GM19395 (cell line): ENCODE results near the gene CDH6.
A peak's percentile ranks its signal among the peaks of the same experiment; 100 is the strongest.

ENCODE experiments used
- ATAC-seq: cut with Tn5 transposase; IDR thresholded peaks from one replicate; pipeline ENCODE4 v1.9.1; 2021; ENCODE audit warnings: mild to moderate bottlenecking, moderate library complexity; ENCODE audit not compliant: unreplicated experiment

CDH6 gene

GRCh38 chr5:31193591-31194467 lies at the start of gene CDH6:
TSS of gene CDH6 (plus strand) at chr5:31193686. CDS start at chr5:31267474, 73,788 bp downstream.
- no peak for ATAC-seq

GRCh38 chr5:31144364-31144763 lies 49.1 kb upstream of the CDH6 start:
- no peak for ATAC-seq

- no peak for ATAC-seq
Observed at GRCh38 chr5:31148959-31149475, 44.5 kb upstream of the CDH6 start.

- no peak for ATAC-seq
Observed at GRCh38 chr5:31153521-31153920, 40.0 kb upstream of the CDH6 start.

GRCh38 chr5:31156631-31157160 lies 36.8 kb upstream of the CDH6 start:
- no peak for ATAC-seq

GRCh38 chr5:31157720-31158119 lies 35.8 kb upstream of the CDH6 start:
- ATAC-seq: no peak

GRCh38 chr5:31158686-31159085 lies 34.8 kb upstream of the CDH6 start:
- ATAC-seq: no peak

- no peak for ATAC-seq
Observed at GRCh38 chr5:31161781-31162181, 31.7 kb upstream of the CDH6 start.

GRCh38 chr5:31165729-31166128 lies 27.8 kb upstream of the CDH6 start:
- ATAC-seq: no peak

- no peak for ATAC-seq
Observed at GRCh38 chr5:31169379-31169778, 24.1 kb upstream of the CDH6 start.

- ATAC-seq: no peak
Observed at GRCh38 chr5:31172881-31173280, 20.6 kb upstream of the CDH6 start.

GRCh38 chr5:31173614-31174013 lies 19.9 kb upstream of the CDH6 start:
- ATAC-seq: no peak

- ATAC-seq: no peak
Observed at GRCh38 chr5:31181376-31181987, 12.0 kb upstream of the CDH6 start.

- ATAC-seq: no peak
Observed at GRCh38 chr5:31182136-31182535, 11.3 kb upstream of the CDH6 start.

GRCh38 chr5:31185951-31186350 lies 7.5 kb upstream of the CDH6 start:
- ATAC-seq: no peak

GRCh38 chr5:31186672-31187267 lies 6.7 kb upstream of the CDH6 start:
- ATAC-seq: peak; percentile 72

GRCh38 chr5:31187591-31187990 lies 5.9 kb upstream of the CDH6 start:
- no peak for ATAC-seq

- ATAC-seq: no peak
Observed at GRCh38 chr5:31192442-31192841, 1.0 kb upstream of the CDH6 start.

GRCh38 chr5:31193116-31193515 lies 370 bp upstream of the CDH6 start:
- no peak for ATAC-seq

GRCh38 chr5:31194468-31194813 lies 955 bp downstream of the CDH6 start:
- no peak for ATAC-seq

- ATAC-seq: no peak
Observed at GRCh38 chr5:31194892-31195555, 1.5 kb downstream of the CDH6 start.
